Mesenchymal stem cell (in vitro differentiated cells and primary cell): ENCODE measurements around the gene SGPP1.

Experiments
- DNase-seq: peaks from one replicate; pipeline ENCODE4 v3.0.0-alpha.2; 2013
- H2AFZ ChIP-seq: one replicate; pipeline ENCODE4 v1.6.1; 2013; ENCODE audit warnings: low read depth, mild to moderate bottlenecking, control low read depth, inconsistent platforms, low read length, moderate library complexity
- H2AK5ac ChIP-seq: 2 replicates; pipeline ENCODE4 v1.6.1; 2013; ENCODE audit warnings: low read length, moderate library complexity, mild to moderate bottlenecking, inconsistent platforms; ENCODE audit not compliant: severe bottlenecking
- H2BK120ac ChIP-seq: one replicate; pipeline ENCODE4 v1.6.1; 2013; ENCODE audit warnings: low read depth, mild to moderate bottlenecking, inconsistent platforms, low read length, moderate library complexity
- H2BK12ac ChIP-seq, 2 experiments: one replicate each; pipeline ENCODE4 v1.6.1; 2013; ENCODE audit warnings: inconsistent platforms in 2 of 2, low read length in 2 of 2, mild to moderate bottlenecking in 2 of 2, moderate library complexity in 2 of 2, control low read depth in 1 of 2
- H2BK15ac ChIP-seq: one replicate; pipeline ENCODE4 v1.6.1; 2013; ENCODE audit warnings: mild to moderate bottlenecking, low read depth, inconsistent platforms; ENCODE audit not compliant: poor library complexity, severe bottlenecking
- H2BK5ac ChIP-seq: 2 replicates; pipeline ENCODE4 v1.6.1; 2013; ENCODE audit warnings: low read depth, mild to moderate bottlenecking, low read length, control low read depth, inconsistent platforms; ENCODE audit not compliant: poor library complexity, severe bottlenecking
- H3K14ac ChIP-seq, 2 experiments: one replicate each; pipeline ENCODE4 v1.6.1; 2013; ENCODE audit warnings: inconsistent platforms in 2 of 2, low read length in 2 of 2, control low read depth in 1 of 2, mild to moderate bottlenecking in 1 of 2, moderate library complexity in 1 of 2
- H3K18ac ChIP-seq, 2 experiments: one replicate each; pipeline ENCODE4 v1.6.1; 2013; ENCODE audit warnings: inconsistent platforms in 2 of 2, low read length in 2 of 2, control low read depth in 1 of 2, low read depth in 1 of 2, mild to moderate bottlenecking in 1 of 2
- H3K23ac ChIP-seq, 2 experiments: one replicate each; pipeline ENCODE4 v1.6.1; 2013; ENCODE audit warnings: inconsistent platforms in 2 of 2, low read length in 2 of 2, mild to moderate bottlenecking in 2 of 2, moderate library complexity in 2 of 2, control low read depth in 1 of 2
- H3K27ac ChIP-seq: 2 replicates; pipeline ENCODE4 v1.5.1; 2013; ENCODE audit warnings: mild to moderate bottlenecking, moderate library complexity, low read length, control low read depth, inconsistent platforms; ENCODE audit not compliant: poor library complexity, severe bottlenecking
- H3K27me3 ChIP-seq, 2 experiments: 2 replicates each; pipeline versions ENCODE4 v1.6.1 to v1.7.0; 2013; ENCODE audit warnings: low read length in 2 of 2, mild to moderate bottlenecking in 2 of 2, moderate library complexity in 2 of 2, control low read depth in 1 of 2, inconsistent platforms in 1 of 2; ENCODE audit not compliant: control insufficient read depth in 1 of 2, insufficient read depth in 1 of 2
- H3K36me3 ChIP-seq, 2 experiments: 2 replicates each; pipeline versions ENCODE4 v1.6.1 to v1.7.0; 2013; ENCODE audit warnings: low read length in 2 of 2, control low read depth in 1 of 2, inconsistent platforms in 1 of 2, low read depth in 1 of 2, mild to moderate bottlenecking in 1 of 2; ENCODE audit not compliant: insufficient read depth in 2 of 2, control insufficient read depth in 1 of 2
- H3K4ac ChIP-seq, 2 experiments: one replicate each; pipeline ENCODE4 v1.6.1; 2013; ENCODE audit warnings: inconsistent platforms in 2 of 2, low read length in 2 of 2, mild to moderate bottlenecking in 2 of 2, moderate library complexity in 2 of 2, control low read depth in 1 of 2, low read depth in 1 of 2
- H3K4me1 ChIP-seq: 2 replicates; pipeline ENCODE4 v1.6.1; 2013; ENCODE audit warnings: low read depth, low read length, control low read depth; ENCODE audit not compliant: control insufficient read depth, insufficient read depth
- H3K4me2 ChIP-seq: 2 replicates; pipeline ENCODE4 v1.6.1; 2013; ENCODE audit warnings: low read length, mild to moderate bottlenecking, inconsistent platforms; ENCODE audit not compliant: poor library complexity, severe bottlenecking
- H3K4me3 ChIP-seq, 2 experiments: 2 replicates each; pipeline versions ENCODE4 v1.5.1 to v1.7.0; 2013; ENCODE audit warnings: low read length in 2 of 2, mild to moderate bottlenecking in 2 of 2, control low read depth in 1 of 2, low read depth in 1 of 2; ENCODE audit not compliant: insufficient read depth in 1 of 2
- H3K79me1 ChIP-seq: replicated peaks from 2 replicates; pipeline ENCODE4 v1.6.1; 2013; ENCODE audit warnings: mild to moderate bottlenecking, control low read depth, low read length, inconsistent platforms; ENCODE audit not compliant: poor library complexity, severe bottlenecking
- H3K9ac ChIP-seq: 2 replicates; pipeline ENCODE4 v1.7.0; 2013; ENCODE audit warnings: mild to moderate bottlenecking, low read length, moderate library complexity
- H3K9me3 ChIP-seq: 2 replicates; pipeline ENCODE4 v1.7.0; 2013; ENCODE audit warnings: mild to moderate bottlenecking, low read length; ENCODE audit not compliant: control insufficient read depth
- H4K8ac ChIP-seq: one replicate; pipeline ENCODE4 v1.6.1; 2013; ENCODE audit warnings: inconsistent platforms, mild to moderate bottlenecking, low read length, moderate library complexity
- H4K91ac ChIP-seq: one replicate; pipeline ENCODE4 v1.6.1; 2013; ENCODE audit warnings: mild to moderate bottlenecking, low read length, inconsistent platforms
- WGBS: methylation state at CpG from one replicate; pipeline ENCODE4 v1.1.7; 2013; ENCODE audit warnings: mixed read lengths; 5-methylcytosine and 5-hydroxymethylcytosine counted together

The SGPP1 gene

DNA sequence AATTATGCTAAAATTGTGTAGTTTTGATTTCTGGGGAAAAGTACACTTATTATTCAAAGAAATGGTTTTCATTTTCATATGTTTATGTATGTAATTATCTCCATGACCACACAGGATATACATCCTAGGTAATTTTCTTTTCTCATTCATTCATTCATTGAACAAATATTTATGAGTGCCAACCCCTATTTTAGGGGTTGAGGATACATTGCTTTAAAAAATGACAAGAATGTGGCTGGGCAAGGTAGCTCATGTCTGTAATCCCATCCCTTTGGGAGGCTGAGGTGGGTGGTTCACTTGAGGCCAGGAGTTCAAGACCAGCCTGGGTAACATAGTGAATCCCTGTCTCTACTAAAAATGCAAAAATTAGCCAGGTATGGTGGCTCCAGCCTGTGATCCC lies 40.9 kb downstream of the SGPP1 start:
- Histone ChIP-seq H3K9me3 (no peaks in the 10 kb centered on the region), H4K91ac (no peak overlapping the region), H3K14ac (no peak overlapping the region), H2BK5ac (no peak overlapping the region), H3K36me3 (peaks cover 0 to 11% of the 10 kb centered on the region in 2 experiments), H3K79me1 (peaks cover 6% of the 10 kb centered on the region), H2AK5ac (no peak overlapping the region), H3K23ac (no peak overlapping the region), H2BK12ac (no peak overlapping the region), H3K27me3 (no peaks in the 10 kb centered on the region), H3K4ac (no peak overlapping the region), H3K4me2 (no peak overlapping the region), H2BK120ac (no peak overlapping the region), H2BK15ac (no peak overlapping the region), H2AFZ (no peak overlapping the region), H3K4me3 (no peak overlapping the region), H3K4me1 (no peaks in the 10 kb centered on the region), H3K27ac (no peak overlapping the region), H4K8ac (no peak overlapping the region), H3K9ac (no peak overlapping the region), H3K18ac (no peak overlapping the region)
- no peak for DNase-seq

DNA sequence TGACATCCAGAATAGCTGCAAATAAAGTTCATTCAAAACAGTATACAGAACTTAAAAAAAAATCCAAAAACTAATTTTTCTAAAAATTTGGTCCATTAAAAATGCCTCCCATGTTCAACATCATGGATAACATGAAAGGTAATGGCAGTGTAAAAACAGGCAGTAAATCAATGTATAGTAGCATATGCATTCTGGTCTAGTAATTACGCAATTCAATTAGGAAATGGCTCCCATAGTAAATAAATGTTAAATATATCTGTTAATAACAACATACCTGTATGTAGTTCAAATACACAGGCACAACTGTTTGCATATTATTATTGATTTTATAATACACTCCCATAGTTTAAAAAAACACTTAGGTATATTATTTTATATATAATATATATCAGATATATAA lies 42.5 kb downstream of the SGPP1 start:
- no CpG with 5 or more reads among the region's 1 CpG for WGBS
- Histone ChIP-seq H3K9me3 (no peaks in the 10 kb centered on the region), H3K18ac (no peak overlapping the region), H3K27ac (no peak overlapping the region), H4K8ac (no peak overlapping the region), H3K9ac (no peak overlapping the region), H3K23ac (no peak overlapping the region), H2BK120ac (no peak overlapping the region), H2BK15ac (no peak overlapping the region), H3K36me3 (peaks cover 0 to 7% of the 10 kb centered on the region in 2 experiments), H3K4me2 (no peak overlapping the region), H2BK12ac (no peak overlapping the region), H2BK5ac (no peak overlapping the region), H4K91ac (no peak overlapping the region), H3K79me1 (peaks cover 6% of the 10 kb centered on the region), H3K4ac (no peak overlapping the region), H2AFZ (no peak overlapping the region), H2AK5ac (no peak overlapping the region), H3K4me1 (no peaks in the 10 kb centered on the region), H3K14ac (no peak overlapping the region), H3K4me3 (no peak overlapping the region), H3K27me3 (no peaks in the 10 kb centered on the region)
- DNase-seq: no peak

DNA sequence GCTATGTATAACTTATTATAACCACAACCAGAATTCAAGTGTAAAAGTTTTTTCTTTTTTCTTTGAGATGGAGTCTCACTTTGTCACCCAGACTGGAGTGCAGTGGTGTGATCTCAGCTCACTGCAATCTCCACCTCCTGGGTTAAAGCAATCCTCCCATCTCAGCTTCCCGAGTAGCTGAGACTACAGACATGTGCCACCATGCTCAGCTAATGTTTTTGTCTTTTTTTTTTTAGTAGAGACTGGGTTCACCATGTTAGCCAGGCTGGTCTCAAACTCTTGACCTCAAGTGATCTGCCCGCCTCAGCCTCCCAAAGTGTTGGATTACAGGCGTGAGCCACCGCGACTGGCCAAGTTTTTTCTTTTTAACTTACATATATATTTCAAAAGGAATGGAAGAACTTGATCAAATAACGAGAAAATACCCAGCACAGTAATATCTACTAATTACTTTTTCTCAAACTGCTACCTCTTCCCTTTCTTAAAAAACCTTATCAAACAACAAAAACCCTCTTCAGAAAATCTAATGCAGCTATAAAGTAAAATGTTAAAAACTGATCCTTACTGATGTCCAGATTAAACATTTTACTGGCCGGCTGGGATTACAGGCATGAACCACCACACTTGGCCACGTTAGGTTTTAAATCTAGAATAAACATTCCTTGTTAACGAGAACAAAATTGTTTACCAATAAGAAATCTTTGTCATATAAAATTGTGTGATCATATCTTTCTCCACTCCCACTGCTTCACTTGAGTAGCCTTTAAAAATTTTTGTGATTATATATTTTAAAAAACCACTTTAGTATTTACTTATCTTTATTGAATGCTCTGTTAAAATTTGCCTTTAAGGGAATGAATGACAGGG lies 44.9 kb downstream of the SGPP1 start:
- Histone ChIP-seq H3K18ac (no peak overlapping the region), H3K4me2 (no peak overlapping the region), H3K23ac (no peak overlapping the region), H4K91ac (no peak overlapping the region), H3K27ac (no peak overlapping the region), H4K8ac (no peak overlapping the region), H3K14ac (no peak overlapping the region), H3K4me1 (no peaks in the 10 kb centered on the region), H2BK12ac (no peak overlapping the region), H3K4ac (no peak overlapping the region), H2AK5ac (no peak overlapping the region), H2BK120ac (no peak overlapping the region), H3K9ac (no peak overlapping the region), H2BK15ac (no peak overlapping the region), H3K27me3 (no peaks in the 10 kb centered on the region), H3K36me3 (peaks cover 0 to 12% of the 10 kb centered on the region in 2 experiments), H2AFZ (no peak overlapping the region), H2BK5ac (no peak overlapping the region), H3K4me3 (no peak overlapping the region), H3K9me3 (no peaks in the 10 kb centered on the region), H3K79me1 (peaks cover 4% of the 10 kb centered on the region)
- WGBS: 73% methylated on average over 4 of the region's 9 CpGs
- no peak for DNase-seq

GRCh38 chr14:63678536-63678935 lies 49.3 kb downstream of the SGPP1 start:
- H3K9me3 ChIP-seq: no peaks in the 10 kb centered on the region
- no peak overlapping the region for H2BK12ac ChIP-seq
- no peak overlapping the region for H2AFZ ChIP-seq
- no peaks in the 10 kb centered on the region for H3K27me3 ChIP-seq
- H4K8ac ChIP-seq: no peak overlapping the region
- no peak overlapping the region for H3K18ac ChIP-seq
- no peak overlapping the region for H3K23ac ChIP-seq
- H4K91ac ChIP-seq: no peak overlapping the region
- H3K27ac ChIP-seq: no peak overlapping the region
- no peak for DNase-seq
- no peak overlapping the region for H3K4ac ChIP-seq
- no peak overlapping the region for H3K9ac ChIP-seq
- H2BK15ac ChIP-seq: no peak overlapping the region
- H3K4me1 ChIP-seq: peaks cover 5% of the 10 kb centered on the region
- H3K36me3 ChIP-seq: peaks cover 0 to 21% of the 10 kb centered on the region in 2 experiments
- no peak overlapping the region for H3K4me3 ChIP-seq
- H2BK5ac ChIP-seq: no peak overlapping the region
- H3K14ac ChIP-seq: no peak overlapping the region
- H2AK5ac ChIP-seq: no peak overlapping the region
- H3K79me1 ChIP-seq: peaks cover 1% of the 10 kb centered on the region
- no peak overlapping the region for H3K4me2 ChIP-seq
- no peak overlapping the region for H2BK120ac ChIP-seq
- WGBS: 89% methylated on average over 1 of the region's 1 CpG
